IPS-18a (cell line): ENCODE measurements around the gene ARL15.

Experiments
- H3K27ac ChIP-seq: one replicate; pipeline ENCODE4 v1.5.1; 2013; ENCODE audit warnings: low read length
- H3K27me3 ChIP-seq: one replicate; pipeline ENCODE4 v1.6.1; 2013; ENCODE audit warnings: mild to moderate bottlenecking, low read length; ENCODE audit not compliant: control insufficient read depth, insufficient read depth
- H3K36me3 ChIP-seq: one replicate; pipeline ENCODE4 v1.6.1; 2013; ENCODE audit warnings: low read depth, low read length; ENCODE audit not compliant: control insufficient read depth
- H3K4me1 ChIP-seq: one replicate; pipeline ENCODE4 v1.6.1; 2013; ENCODE audit warnings: low read depth, low read length; ENCODE audit not compliant: control insufficient read depth
- H3K4me3 ChIP-seq: one replicate; pipeline ENCODE4 v1.5.1; 2013; ENCODE audit warnings: low read length
- H3K9ac ChIP-seq: one replicate; pipeline ENCODE4 v1.6.1; 2013; ENCODE audit warnings: mild to moderate bottlenecking, low read length, moderate library complexity
- H3K9me3 ChIP-seq: one replicate; pipeline ENCODE4 v1.6.1; 2013; ENCODE audit warnings: low read depth, low read length; ENCODE audit not compliant: control insufficient read depth

The ARL15 gene

DNA sequence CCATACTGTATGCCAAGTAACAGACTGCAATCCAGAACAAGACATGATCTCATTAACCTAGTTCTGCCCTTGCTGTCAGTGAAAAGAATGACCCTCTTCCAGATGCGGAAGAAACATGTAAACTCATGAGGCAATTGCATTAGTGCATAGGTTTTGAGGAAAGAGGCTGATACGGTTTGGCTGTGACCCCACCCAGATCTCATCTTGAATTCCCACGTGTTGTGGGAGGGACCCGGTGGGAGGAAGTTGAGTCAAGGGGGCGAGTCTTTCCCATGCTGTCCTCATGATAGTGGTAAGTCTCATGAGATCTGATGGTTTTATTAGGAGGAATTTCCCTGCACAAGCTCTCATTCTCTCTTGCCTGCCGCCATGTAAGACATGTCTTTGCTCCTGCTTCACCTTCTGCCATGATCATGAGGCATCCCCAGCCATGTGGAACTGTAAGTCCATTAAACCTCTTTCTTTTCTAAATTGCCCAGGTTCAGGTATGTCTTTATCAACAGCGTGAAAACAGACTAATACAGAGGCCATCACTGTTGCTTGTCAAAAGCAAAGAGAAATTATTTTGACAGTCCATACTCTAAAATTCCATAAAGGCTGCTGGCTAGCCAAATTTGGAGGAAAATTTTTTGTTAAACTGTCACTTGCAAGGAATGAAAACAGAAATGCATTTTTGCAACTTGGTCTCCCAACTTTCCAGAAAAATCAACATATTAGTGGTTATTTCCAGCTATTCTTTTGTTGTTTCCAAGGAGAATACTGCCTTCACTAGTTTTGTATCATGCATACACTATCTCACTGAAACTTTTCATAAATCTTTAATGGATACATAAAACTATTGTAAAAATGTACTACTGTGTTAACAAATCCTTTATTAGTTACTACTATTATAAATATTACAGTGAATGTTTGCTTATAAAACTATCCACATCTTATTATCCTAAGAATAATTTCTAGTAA lies 3.2 kb upstream of the ARL15 start:
- Histone ChIP-seq H3K36me3 (no peaks in the 10 kb centered on the region), H3K9ac (no peak overlapping the region), H3K9me3 (no peaks in the 10 kb centered on the region), H3K27me3 (peaks cover 37% of the 10 kb centered on the region), H3K4me1 (no peaks in the 10 kb centered on the region), H3K4me3 (no peak overlapping the region), H3K27ac (no peak overlapping the region)

DNA sequence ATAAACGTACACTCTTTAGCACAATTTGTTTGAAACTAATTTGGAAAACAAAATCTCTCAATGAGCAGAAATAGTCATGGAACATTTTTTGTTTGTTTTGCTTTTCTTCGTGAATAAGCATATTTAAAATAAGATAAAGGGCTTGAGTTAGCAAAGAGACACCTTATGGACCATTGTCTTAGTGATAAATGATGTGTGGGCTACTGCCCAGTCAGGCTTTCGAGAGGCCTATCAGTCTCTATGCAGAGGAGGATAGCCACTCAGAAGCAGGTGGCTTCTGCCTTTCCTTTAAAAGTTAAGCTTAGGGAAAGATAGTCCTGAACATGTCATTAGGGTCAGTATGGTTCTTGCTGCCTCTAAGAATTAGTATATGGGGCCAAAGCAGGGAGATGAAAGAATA lies 2.1 kb upstream of the ARL15 start:
- peak overlapping the region; percentile 96 for H3K4me3 ChIP-seq
- no peaks in the 10 kb centered on the region for H3K36me3 ChIP-seq
- H3K27me3 ChIP-seq, result peaks cover 39% of the 10 kb centered on the region
- no peaks in the 10 kb centered on the region for H3K4me1 ChIP-seq
- no peaks in the 10 kb centered on the region for H3K9me3 ChIP-seq
- H3K27ac ChIP-seq, result no peak overlapping the region
- no peak overlapping the region for H3K9ac ChIP-seq

DNA sequence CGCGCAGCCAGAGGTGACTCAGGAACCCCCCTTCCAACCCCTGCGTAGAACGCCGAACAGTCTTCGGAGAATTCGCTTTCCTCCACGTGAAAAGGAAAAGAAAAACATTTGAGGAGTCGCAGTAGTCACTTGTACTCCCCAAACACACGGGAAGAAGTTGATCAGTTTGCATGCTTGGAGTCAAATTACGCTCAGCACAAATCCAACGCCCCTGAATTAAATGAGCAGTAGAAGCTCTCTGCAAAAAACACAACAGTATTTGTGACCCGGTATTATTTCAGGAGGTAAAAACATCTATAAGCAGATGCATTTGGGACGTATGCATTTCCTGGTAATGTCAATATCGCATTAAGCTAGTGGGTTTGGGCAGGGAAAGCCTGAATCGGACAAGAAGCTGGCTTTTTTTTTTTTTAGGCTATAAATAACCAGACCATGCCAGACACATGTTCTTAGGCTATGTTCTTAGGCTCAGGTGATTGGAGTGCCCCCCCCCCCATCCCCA lies 854 bp upstream of the ARL15 start:
- Histone ChIP-seq H3K4me1 (no peaks in the 10 kb centered on the region), H3K4me3 (peak overlapping the region; percentile 96), H3K9me3 (no peaks in the 10 kb centered on the region), H3K27me3 (peaks cover 39% of the 10 kb centered on the region), H3K9ac (peak overlapping the region; percentile 86), H3K27ac (peak overlapping the region; percentile 56), H3K36me3 (no peaks in the 10 kb centered on the region)

DNA sequence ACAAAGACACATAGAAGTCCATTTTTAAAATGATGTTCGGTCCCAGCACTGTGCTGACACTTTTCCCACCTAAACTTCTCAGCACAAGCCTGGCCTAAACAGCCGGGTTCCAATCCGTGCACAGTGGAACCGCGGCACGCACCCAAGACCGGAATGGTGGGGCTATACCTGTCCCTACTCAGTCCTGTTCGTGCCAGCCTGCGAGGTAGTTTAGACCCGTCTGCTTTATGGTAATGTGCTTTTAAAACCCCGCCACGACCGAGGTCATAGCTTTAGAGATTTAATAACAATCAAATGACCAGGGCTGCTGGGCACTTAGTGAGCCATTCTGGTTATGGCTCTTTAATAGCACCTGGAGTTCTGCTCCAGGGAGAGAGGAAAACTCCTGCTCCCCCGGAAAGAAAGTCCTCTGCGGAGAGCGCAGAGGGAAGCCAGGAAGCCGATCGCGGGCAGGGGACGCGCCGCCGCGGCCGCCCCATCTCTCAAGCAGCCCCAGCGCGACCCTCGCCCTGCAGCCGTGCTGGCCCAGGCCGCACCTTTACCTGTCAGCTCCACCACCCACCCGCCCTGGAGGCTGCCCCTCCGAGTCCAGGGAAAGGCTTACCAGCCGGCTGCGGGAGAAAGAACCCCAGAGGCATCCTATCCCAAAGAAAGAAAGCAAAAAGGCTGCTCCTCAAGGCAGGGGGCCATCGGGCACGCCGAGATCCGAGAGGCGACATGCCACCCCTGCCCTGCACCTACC lies 511 bp downstream of the ARL15 start:
- peaks cover 39% of the 10 kb centered on the region for H3K27me3 ChIP-seq
- H3K27ac ChIP-seq, result no peak overlapping the region
- H3K4me3 ChIP-seq, result peak overlapping the region; percentile 96
- peak overlapping the region; percentile 86 for H3K9ac ChIP-seq
- no peaks in the 10 kb centered on the region for H3K9me3 ChIP-seq
- H3K36me3 ChIP-seq, result no peaks in the 10 kb centered on the region
- H3K4me1 ChIP-seq, result peaks cover 6% of the 10 kb centered on the region

DNA sequence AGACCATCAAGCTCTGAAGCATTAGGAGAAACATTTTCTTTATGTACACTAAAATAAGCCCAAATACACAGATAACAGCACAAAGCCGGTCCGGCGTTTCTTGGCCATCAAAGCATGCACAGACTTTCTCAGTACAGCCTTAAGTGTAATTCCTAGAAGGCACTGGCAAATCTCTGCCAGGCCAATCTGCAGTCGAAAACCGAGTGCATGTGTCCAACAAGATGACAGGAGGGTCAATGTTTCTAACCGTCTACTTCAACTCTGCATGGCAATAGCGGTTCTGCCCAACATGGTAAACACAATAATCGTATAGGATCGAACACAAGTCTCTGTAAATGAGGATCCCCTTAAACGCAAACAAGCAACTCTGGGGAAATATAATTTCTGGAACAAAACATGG lies 1.1 kb downstream of the ARL15 start:
- peaks cover 9% of the 10 kb centered on the region for H3K4me1 ChIP-seq
- no peak overlapping the region for H3K27ac ChIP-seq
- H3K9me3 ChIP-seq, result no peaks in the 10 kb centered on the region
- H3K36me3 ChIP-seq, result no peaks in the 10 kb centered on the region
- peaks cover 39% of the 10 kb centered on the region for H3K27me3 ChIP-seq
- H3K4me3 ChIP-seq, result peak overlapping the region; percentile 96
- H3K9ac ChIP-seq, result peak overlapping the region; percentile 86

DNA sequence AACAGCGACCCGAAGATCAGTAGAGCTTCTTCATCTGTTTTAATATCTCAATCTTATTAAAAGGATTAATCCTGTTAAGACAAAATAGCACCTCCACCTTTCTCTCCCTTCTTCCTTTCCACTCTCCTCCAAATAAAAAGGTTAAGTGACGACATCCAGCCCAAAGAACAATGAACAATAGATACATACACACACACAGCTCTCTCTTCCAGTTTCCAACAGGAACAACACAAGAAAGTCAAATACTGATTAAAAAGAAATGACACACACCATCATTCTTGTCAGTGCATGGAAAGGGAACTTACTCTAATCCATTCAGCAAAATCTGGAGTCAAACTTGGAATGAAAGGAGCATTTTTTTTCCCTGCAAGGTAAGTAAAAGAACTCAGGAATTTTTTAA lies 2.8 kb downstream of the ARL15 start:
- no peaks in the 10 kb centered on the region for H3K9me3 ChIP-seq
- H3K4me3 ChIP-seq, result no peak overlapping the region
- H3K4me1 ChIP-seq, result peaks cover 13% of the 10 kb centered on the region
- H3K27ac ChIP-seq, result no peak overlapping the region
- no peaks in the 10 kb centered on the region for H3K36me3 ChIP-seq
- H3K27me3 ChIP-seq, result peaks cover 30% of the 10 kb centered on the region
- H3K9ac ChIP-seq, result no peak overlapping the region

DNA sequence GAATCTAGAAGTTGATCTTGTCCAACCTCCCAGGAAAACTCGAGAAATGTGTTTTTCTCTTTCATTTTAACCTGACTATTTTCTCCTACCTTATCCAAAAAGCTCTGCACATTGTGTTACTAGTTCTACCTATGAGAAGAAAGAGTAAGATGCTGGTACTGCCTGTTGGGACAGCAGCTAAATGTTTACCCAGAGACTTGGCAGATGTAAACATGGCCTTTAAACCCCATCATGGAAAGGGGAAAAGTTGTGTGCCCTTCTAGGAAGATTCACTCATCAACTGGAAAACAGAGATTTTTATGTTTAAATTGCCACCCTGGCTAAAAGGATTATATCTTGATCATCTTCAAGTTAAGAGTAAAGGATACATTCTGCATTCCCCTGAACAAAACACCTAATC lies 3.5 kb downstream of the ARL15 start:
- no peak overlapping the region for H3K27ac ChIP-seq
- peaks cover 15% of the 10 kb centered on the region for H3K4me1 ChIP-seq
- peaks cover 23% of the 10 kb centered on the region for H3K27me3 ChIP-seq
- H3K36me3 ChIP-seq, result no peaks in the 10 kb centered on the region
- H3K9ac ChIP-seq, result no peak overlapping the region
- H3K4me3 ChIP-seq, result no peak overlapping the region
- H3K9me3 ChIP-seq, result no peaks in the 10 kb centered on the region

DNA sequence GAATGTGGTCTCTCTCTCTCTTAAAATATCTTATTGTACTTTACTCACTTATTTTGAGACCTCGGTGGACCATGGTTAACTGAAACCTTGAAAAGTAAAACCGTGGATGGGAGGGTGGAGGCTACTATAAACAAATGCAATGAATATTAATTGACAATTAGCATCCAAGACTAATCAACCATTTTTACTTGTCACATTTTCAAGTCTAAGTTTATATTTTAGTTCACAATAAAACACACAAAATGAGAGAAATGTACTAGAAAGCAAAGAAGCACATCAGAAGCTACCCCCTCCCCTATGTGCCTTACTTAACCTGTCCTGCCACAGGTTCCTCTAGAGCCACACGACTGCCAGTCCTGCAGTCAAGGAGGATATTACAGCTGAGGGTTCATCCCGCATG lies 4.6 kb downstream of the ARL15 start:
- Histone ChIP-seq H3K27ac (no peak overlapping the region), H3K4me1 (peaks cover 15% of the 10 kb centered on the region), H3K4me3 (no peak overlapping the region), H3K27me3 (peaks cover 13% of the 10 kb centered on the region), H3K9me3 (no peaks in the 10 kb centered on the region), H3K36me3 (no peaks in the 10 kb centered on the region), H3K9ac (no peak overlapping the region)

DNA sequence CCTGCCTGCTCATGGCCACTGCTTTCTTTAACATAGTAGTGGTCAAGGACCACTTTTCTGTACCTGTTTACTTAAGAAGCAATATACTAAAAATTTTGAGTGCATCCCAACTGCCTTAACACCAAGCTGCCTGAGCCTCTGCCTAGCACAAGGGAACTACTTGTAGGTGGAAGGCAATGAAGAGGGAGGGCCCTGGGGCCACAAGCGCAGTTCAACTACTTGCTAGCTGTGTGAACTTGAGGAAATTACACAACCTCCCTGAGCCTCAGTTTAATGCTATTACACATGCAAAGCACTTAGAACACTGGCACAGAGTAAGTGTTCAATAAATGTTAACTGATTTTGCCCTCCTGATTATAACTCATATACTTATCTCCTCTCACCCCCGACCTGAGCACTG lies 6.3 kb downstream of the ARL15 start:
- Histone ChIP-seq H3K9ac (no peak overlapping the region), H3K9me3 (no peaks in the 10 kb centered on the region), H3K4me1 (peaks cover 15% of the 10 kb centered on the region), H3K36me3 (no peaks in the 10 kb centered on the region), H3K4me3 (no peak overlapping the region), H3K27ac (no peak overlapping the region), H3K27me3 (peaks cover 6% of the 10 kb centered on the region)

DNA sequence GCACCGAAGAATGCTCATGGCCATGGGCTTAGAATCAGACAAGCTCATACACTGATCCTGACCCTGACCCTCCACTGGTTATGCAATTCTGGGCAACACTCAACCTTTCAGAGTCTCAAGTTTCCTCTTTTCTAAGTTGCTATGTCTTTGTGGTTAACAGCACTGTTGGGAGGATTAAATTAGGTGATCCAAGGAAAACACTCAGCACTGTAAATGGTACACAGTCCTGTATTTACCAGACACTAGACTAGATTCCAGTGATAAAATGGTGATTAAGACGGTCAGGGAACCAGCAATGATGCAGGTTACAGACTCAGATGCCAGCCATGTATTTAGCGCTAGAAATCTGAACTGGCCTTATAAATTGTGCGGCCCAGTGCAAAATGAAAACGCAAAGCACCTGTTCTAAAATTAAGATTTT lies 8.1 kb downstream of the ARL15 start:
- no peak overlapping the region for H3K9ac ChIP-seq
- H3K36me3 ChIP-seq, result no peaks in the 10 kb centered on the region
- no peaks in the 10 kb centered on the region for H3K27me3 ChIP-seq
- no peak overlapping the region for H3K4me3 ChIP-seq
- H3K4me1 ChIP-seq, result peaks cover 15% of the 10 kb centered on the region
- H3K27ac ChIP-seq, result no peak overlapping the region
- no peaks in the 10 kb centered on the region for H3K9me3 ChIP-seq

DNA sequence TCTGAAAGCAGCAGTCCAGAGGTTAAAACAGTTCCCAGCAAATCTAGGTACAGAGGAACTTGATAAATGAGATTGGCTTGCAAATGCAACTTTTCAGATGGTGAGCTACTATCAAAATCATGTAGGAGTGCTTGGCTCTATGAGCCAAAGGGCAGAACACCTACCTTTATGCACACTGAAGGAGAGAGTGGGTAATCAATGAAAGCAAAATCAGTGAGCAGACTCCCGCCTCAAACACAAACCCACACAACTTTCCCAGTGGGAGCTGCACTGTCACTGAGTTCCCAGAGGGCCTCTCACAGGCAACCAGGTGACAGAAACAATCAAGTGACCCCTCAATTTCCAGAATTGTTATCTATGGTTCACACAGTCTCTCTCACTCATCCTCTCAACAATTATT lies 8.5 kb downstream of the ARL15 start:
- H3K4me3 ChIP-seq, result no peak overlapping the region
- no peak overlapping the region for H3K27ac ChIP-seq
- H3K4me1 ChIP-seq, result peaks cover 15% of the 10 kb centered on the region
- no peak overlapping the region for H3K9ac ChIP-seq
- no peaks in the 10 kb centered on the region for H3K27me3 ChIP-seq
- no peaks in the 10 kb centered on the region for H3K9me3 ChIP-seq
- no peaks in the 10 kb centered on the region for H3K36me3 ChIP-seq
